ENCODE measurements around the gene E2F7.

E2F7 gene

GRCh38 chr12:77089686-77090220 lies 24.4 kb upstream of the E2F7 start:
- Histone ChIP-seq H3K4me3 (ENCODE audit: low read length) (no peak overlapping the region), H3K36me3 (ENCODE audit: control insufficient read depth, low read length) (no peaks in the 10 kb centered on the region), H4K20me1 (ENCODE audit: control insufficient read depth, insufficient read depth, low read depth, low read length) (no peaks in the 10 kb centered on the region), H3K9me2 (replicated peaks; ENCODE audit: control insufficient read depth, low read length) (no peaks in the 10 kb centered on the region), H3K4me2 (ENCODE audit: low read length) (no peak overlapping the region), H3F3A (ENCODE audit: control insufficient read depth, insufficient read depth) (no peaks in the 10 kb centered on the region), H3K27ac (ENCODE audit: low read depth, low read length) (no peak overlapping the region), H3K27me3 (ENCODE audit: control insufficient read depth, low read length) (no peaks in the 10 kb centered on the region), H3K4me1 (ENCODE audit: control insufficient read depth, low read length) (peaks cover 17% of the 10 kb centered on the region), H3K9me3 (ENCODE audit: control insufficient read depth, insufficient read depth, low read length) (no peaks in the 10 kb centered on the region), H3K79me2 (ENCODE audit: control insufficient read depth, low read length) (no peaks in the 10 kb centered on the region)
- TF ChIP-seq CTCF (IDR thresholded peaks at IDR 0.05; ENCODE audit: low read depth, low read length, poor library complexity, severe bottlenecking) (no peak), EZH2phosphoT487 (IDR thresholded peaks at IDR 0.05; ENCODE audit: borderline replicate concordance, low read length) (no peak)

- no peaks in the 10 kb centered on the region for H3K9me2 ChIP-seq (replicated peaks; ENCODE audit: control insufficient read depth, low read length)
- H3K27ac ChIP-seq (ENCODE audit: low read depth, low read length): no peak overlapping the region
- no peak overlapping the region for H3K4me3 ChIP-seq (ENCODE audit: low read length)
- H3K9me3 ChIP-seq (ENCODE audit: control insufficient read depth, insufficient read depth, low read length): no peaks in the 10 kb centered on the region
- no peaks in the 10 kb centered on the region for H3F3A ChIP-seq (ENCODE audit: control insufficient read depth, insufficient read depth)
- H4K20me1 ChIP-seq (ENCODE audit: control insufficient read depth, insufficient read depth, low read depth, low read length): no peaks in the 10 kb centered on the region
- no peaks in the 10 kb centered on the region for H3K36me3 ChIP-seq (ENCODE audit: control insufficient read depth, low read length)
- no peak for TF ChIP-seq CTCF (IDR thresholded peaks at IDR 0.05; ENCODE audit: low read depth, low read length, poor library complexity, severe bottlenecking)
- no peak for TF ChIP-seq EZH2phosphoT487 (IDR thresholded peaks at IDR 0.05; ENCODE audit: borderline replicate concordance, low read length)
- H3K4me2 ChIP-seq (ENCODE audit: low read length): no peak overlapping the region
- no peaks in the 10 kb centered on the region for H3K79me2 ChIP-seq (ENCODE audit: control insufficient read depth, low read length)
- H3K4me1 ChIP-seq (ENCODE audit: control insufficient read depth, low read length): peaks cover 11% of the 10 kb centered on the region
- no peaks in the 10 kb centered on the region for H3K27me3 ChIP-seq (ENCODE audit: control insufficient read depth, low read length)
Observed at GRCh38 chr12:77087427-77087826, 22.1 kb upstream of the E2F7 start.

- Histone ChIP-seq H3K9me3 (ENCODE audit: control insufficient read depth, insufficient read depth, low read length) (no peaks in the 10 kb centered on the region), H3K27me3 (ENCODE audit: control insufficient read depth, low read length) (no peaks in the 10 kb centered on the region), H3K4me1 (ENCODE audit: control insufficient read depth, low read length) (no peaks in the 10 kb centered on the region), H3K79me2 (ENCODE audit: control insufficient read depth, low read length) (no peaks in the 10 kb centered on the region), H3K27ac (ENCODE audit: low read depth, low read length) (no peak overlapping the region), H3K9me2 (replicated peaks; ENCODE audit: control insufficient read depth, low read length) (no peaks in the 10 kb centered on the region), H3F3A (ENCODE audit: control insufficient read depth, insufficient read depth) (no peaks in the 10 kb centered on the region), H3K36me3 (ENCODE audit: control insufficient read depth, low read length) (no peaks in the 10 kb centered on the region), H3K4me3 (ENCODE audit: low read length) (no peak overlapping the region), H4K20me1 (ENCODE audit: control insufficient read depth, insufficient read depth, low read depth, low read length) (no peaks in the 10 kb centered on the region), H3K4me2 (ENCODE audit: low read length) (no peak overlapping the region)
- no peak for TF ChIP-seq EZH2phosphoT487 (IDR thresholded peaks at IDR 0.05; ENCODE audit: borderline replicate concordance, low read length)
- TF ChIP-seq CTCF (IDR thresholded peaks at IDR 0.05; ENCODE audit: low read depth, low read length, poor library complexity, severe bottlenecking): no peak
Observed at GRCh38 chr12:77082021-77082420, 16.7 kb upstream of the E2F7 start.

Data from DOHH2 (cell line).